ENCODE results near the gene C6orf132.

- TF ChIP-seq CTCF (IDR thresholded peaks at IDR 0.05) (no peak), POLR2A (IDR thresholded peaks at IDR 0.05) (no peak)
Observed at GRCh38 chr6:42175860-42176259, 33.4 kb upstream of the C6orf132 start.
